Spleen (tissue), 7 donors: ENCODE data around the gene PDLIM7.

Experiments
- CTCF ChIP-seq, 11 experiments: fragments of 200-600 bp in 7 of 11; fragments of 450-650 bp in 4 of 11; sonication (generic) in 4 of 11; IDR thresholded peaks in 8 of 11; conservative IDR thresholded peaks in 3 of 11; 1 replicate in 7 of 11; 2 replicates in 4 of 11; pipeline versions ENCODE4 v1.4.0 to v1.8.0; 2016 to 2021; ENCODE audit warnings: antibody characterized with exemption in 11 of 11, inconsistent platforms in 4 of 11, mild to moderate bottlenecking in 1 of 11
- POLR2A ChIP-seq, 3 donors: fragments of 450-650 bp; IDR thresholded peaks; one replicate each; pipeline ENCODE4 v1.5.1; 2017; ENCODE audit warnings: antibody characterized with exemption in 3 of 3, mild to moderate bottlenecking in 1 of 3
- donor health status: DM: no; HTN: no; CAD: no; lungs with moderate emphysema.
- donor health status: DM: no; HTN: no; CAD: no.
- donor health status: DM: no; HTN: no; CAD: no.

- TF ChIP-seq CTCF (IDR thresholded peaks at IDR 0.05 in 8 of 11, conservative IDR thresholded peaks at IDR 0.05 in 3 of 11): peak; percentile 64 to 86 (median 79)
- peak in 1 of 3 donors; percentile 2 for TF ChIP-seq POLR2A (IDR thresholded peaks at IDR 0.05)
Observed at GRCh38 chr5:177455036-177455660, 42.3 kb downstream of the PDLIM7 start.
